ENCODE data around the gene AGAP1. TPM values are rescaled to one million over a fixed set of nuclear protein-coding genes. Genes with fewer than 3 reads are reported as not detected.

AGAP1 gene
- total and polyA plus RNA-seq, 9 donors: 5.7 to 32.2 (median 20.2) TPM

- 33 to 87% (median 53%) methylated on average over 29 of the region's 29 CpGs for WGBS, 3 donors
- no peak for DNase-seq
- intact Hi-C loops (cut with DNase I): no loop called here
- Histone ChIP-seq H3K4me3 (no peak overlapping the region), H3K36me3 (no peaks in the 10 kb centered on the region), H3K4me1 (ENCODE audit: insufficient read depth) (peaks cover 3% of the 10 kb centered on the region), H3K9me3 (no peaks in the 10 kb centered on the region), H3K27me3 (no peaks in the 10 kb centered on the region), H3K27ac (no peak overlapping the region)
- TF ChIP-seq CTCF (IDR thresholded peaks at IDR 0.05) (no peak), EP300 (IDR thresholded peaks at IDR 0.05) (no peak), POLR2A (IDR thresholded peaks at IDR 0.05) (no peak)
Observed at GRCh38 chr2:235958931-235959410, 465.1 kb downstream of the AGAP1 start.

GRCh38 chr2:235960011-235960715, 466.3 kb downstream of the AGAP1 start:
- Histone ChIP-seq H3K4me3 (no peak overlapping the region), H3K4me1 (ENCODE audit: insufficient read depth) (peaks cover 3% of the 10 kb centered on the region), H3K36me3 (no peaks in the 10 kb centered on the region), H3K27me3 (no peaks in the 10 kb centered on the region), H3K27ac (no peak overlapping the region), H3K9me3 (no peaks in the 10 kb centered on the region)
- WGBS, 3 donors: 93 to 94% (median 93%) methylated on average over 21 of the region's 21 CpGs
- TF ChIP-seq EP300 (IDR thresholded peaks at IDR 0.05) (no peak), CTCF (IDR thresholded peaks at IDR 0.05) (no peak), POLR2A (IDR thresholded peaks at IDR 0.05) (no peak)
- DNase-seq: no peak
- intact Hi-C loops (cut with DNase I): no loop called here

- no peak overlapping the region for H3K4me3 ChIP-seq
- no peak overlapping the region for H3K27ac ChIP-seq
- TF ChIP-seq EP300 (IDR thresholded peaks at IDR 0.05) (no peak), POLR2A (IDR thresholded peaks at IDR 0.05) (no peak), CTCF (IDR thresholded peaks at IDR 0.05) (no peak)
- H3K27me3 ChIP-seq: no peaks in the 10 kb centered on the region
- WGBS, 3 donors: 95 to 96% (median 96%) methylated on average over 31 of the region's 31 CpGs
- H3K9me3 ChIP-seq: no peaks in the 10 kb centered on the region
- intact Hi-C loops (cut with DNase I): no loop called here
- H3K4me1 ChIP-seq (ENCODE audit: insufficient read depth): peaks cover 3% of the 10 kb centered on the region
- DNase-seq: no peak
- H3K36me3 ChIP-seq: no peaks in the 10 kb centered on the region
Observed at GRCh38 chr2:235960716-235961640, 467.1 kb downstream of the AGAP1 start.

- no peaks in the 10 kb centered on the region for H3K9me3 ChIP-seq
- no peaks in the 10 kb centered on the region for H3K27me3 ChIP-seq
- 97 to 98% (median 98%) methylated on average over 12 of the region's 12 CpGs for WGBS, 3 donors
- no peak for DNase-seq
- no peak overlapping the region for H3K27ac ChIP-seq
- intact Hi-C loops (cut with DNase I): no loop called here
- peaks cover 3% of the 10 kb centered on the region for H3K4me1 ChIP-seq (ENCODE audit: insufficient read depth)
- TF ChIP-seq CTCF (IDR thresholded peaks at IDR 0.05) (no peak), POLR2A (IDR thresholded peaks at IDR 0.05) (no peak), EP300 (IDR thresholded peaks at IDR 0.05) (no peak)
- no peak overlapping the region for H3K4me3 ChIP-seq
- H3K36me3 ChIP-seq: no peaks in the 10 kb centered on the region
Observed at GRCh38 chr2:235961711-235962110, 467.9 kb downstream of the AGAP1 start.
